Endodermal cell (in vitro differentiated cells): ENCODE results near the gene PPM1G. TPM values are rescaled to one million over a fixed set of nuclear protein-coding genes. Genes with fewer than 3 reads are reported as not detected.
A peak's percentile ranks its signal among the peaks of the same experiment; 100 is the strongest.

Source experiments
- DNase-seq: peaks from one replicate; pipeline ENCODE4 v3.0.0-alpha.2; 2017
- H3K27ac ChIP-seq: 2 replicates; pipeline ENCODE4 v1.5.1; 2013; ENCODE audit warnings: mild to moderate bottlenecking, low read depth, low read length, moderate library complexity
- H3K27me3 ChIP-seq: 2 replicates; pipeline ENCODE4 v1.6.1; 2013; ENCODE audit warnings: mild to moderate bottlenecking, low read length, moderate library complexity; ENCODE audit not compliant: insufficient read depth, control insufficient read depth, poor library complexity, severe bottlenecking
- H3K36me3 ChIP-seq: 2 replicates; pipeline ENCODE4 v1.7.0; 2013; ENCODE audit warnings: mild to moderate bottlenecking, low read length, moderate library complexity; ENCODE audit not compliant: control insufficient read depth, insufficient read depth
- H3K4me1 ChIP-seq: one replicate; pipeline ENCODE4 v1.7.0; 2013; ENCODE audit warnings: low read length; ENCODE audit not compliant: control insufficient read depth, insufficient read depth
- H3K4me3 ChIP-seq: 2 replicates; pipeline ENCODE4 v1.5.1; 2013; ENCODE audit warnings: mild to moderate bottlenecking, low read length, moderate library complexity
- H3K9ac ChIP-seq: 2 replicates; pipeline ENCODE4 v1.6.1; 2013; ENCODE audit warnings: mild to moderate bottlenecking, low read length, moderate library complexity; ENCODE audit not compliant: poor library complexity, severe bottlenecking; ENCODE audit errors: extremely low read depth
- H3K9me3 ChIP-seq: 2 replicates; pipeline ENCODE4 v1.6.1; 2013; ENCODE audit warnings: mild to moderate bottlenecking, low read length, moderate library complexity; ENCODE audit not compliant: control insufficient read depth
- H3K27ac Mint-ChIP-seq: 2 replicates; pipeline ENCODE4 v1.8.0; 2020; ENCODE audit warnings: mixed read lengths
- H3K27me3 Mint-ChIP-seq: 2 replicates; pipeline ENCODE4 v1.8.0; 2021; ENCODE audit warnings: mild to moderate bottlenecking, mixed read lengths; ENCODE audit not compliant: insufficient read depth
- H3K36me3 Mint-ChIP-seq: 2 replicates; pipeline ENCODE4 v1.8.0; 2020; ENCODE audit warnings: low read depth, mixed read lengths
- H3K4me1 Mint-ChIP-seq: 2 replicates; pipeline ENCODE4 v1.8.0; 2020; ENCODE audit warnings: mixed read lengths
- H3K4me3 Mint-ChIP-seq: 2 replicates; pipeline ENCODE4 v1.8.0; 2020; ENCODE audit warnings: mild to moderate bottlenecking, moderate library complexity, mixed read lengths
- H3K9me3 Mint-ChIP-seq: 2 replicates; pipeline ENCODE4 v1.8.0; 2020; ENCODE audit warnings: mild to moderate bottlenecking, mixed read lengths
- WGBS, 2 experiments: methylation state at CpG; one replicate each; pipeline versions ENCODE4 v1.1.5 to v1.1.7; 2013; ENCODE audit warnings: missing lambda C conversion rate in 2 of 2, mixed read lengths in 1 of 2; ENCODE audit not compliant: insufficient coverage in 1 of 2, insufficient read length in 1 of 2; 5-methylcytosine and 5-hydroxymethylcytosine counted together
- total RNA-seq, 2 donors: library from RNA; stranded (reverse); fragmentation: NEBNext Ultra II Directional in 1 of 2; extraction: Animal tissue kit (Norgen Biotek cat#: 25700) in 1 of 2; gene quantifications; 2 replicates in 1 of 2; 3 replicates in 1 of 2; pipeline ENCODE4 v1.2.1, GENCODE V29; 2021
- TF ChIP-seq, protein P1 (sequence below): fragments of 200-600 bp; sonication (generic); conservative IDR thresholded peaks from 2 replicates; pipeline ENCODE4 v1.5.0; 2021; ENCODE audit warnings: antibody characterized with exemption, mild to moderate bottlenecking

The PPM1G gene
- total RNA-seq, 2 donors from 2014 or later = 124 to 125 TPM

DNA sequence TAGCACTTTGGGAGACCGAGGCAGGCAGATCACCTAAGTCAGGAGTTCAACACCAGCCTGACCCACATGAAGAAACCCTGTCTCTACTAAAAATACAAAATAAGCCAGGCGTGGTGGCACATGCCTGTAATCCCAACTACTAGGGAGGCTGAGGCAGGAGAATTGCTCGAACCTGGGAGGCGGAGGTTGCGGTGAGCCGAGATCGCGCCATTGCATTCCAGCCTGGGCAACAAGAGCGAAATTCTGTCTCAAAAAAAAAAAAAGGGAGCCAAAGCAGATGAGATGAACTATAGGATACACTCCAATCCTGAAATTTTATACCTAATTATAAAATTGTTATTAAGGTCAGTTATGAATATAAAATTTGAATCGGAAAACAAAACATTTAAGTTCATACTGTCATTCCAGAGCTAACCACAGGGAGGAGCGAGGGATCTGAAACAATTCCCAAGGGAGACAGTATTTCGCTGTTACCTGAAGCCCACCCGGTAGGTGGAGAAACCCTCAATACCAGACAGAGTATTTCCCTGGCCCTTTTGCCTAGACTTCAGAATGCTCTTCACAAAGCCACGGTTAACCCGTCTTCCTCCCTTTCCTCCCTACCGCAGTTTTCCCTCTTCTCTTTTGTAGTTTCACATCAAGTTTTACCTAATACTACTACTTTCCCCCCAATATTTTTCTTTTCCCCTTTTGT lies 1.4 kb downstream of the PPM1G start:
- H3K36me3 ChIP-seq = peaks cover 21% of the 10 kb centered on the region
- no peaks in the 10 kb centered on the region for H3K4me1 ChIP-seq
- peaks cover 12% of the 10 kb centered on the region for H3K4me1 Mint-ChIP-seq
- H3K9me3 Mint-ChIP-seq = peaks cover 7% of the 10 kb centered on the region
- peak overlapping the region; percentile 80 for H3K9ac ChIP-seq
- H3K4me3 Mint-ChIP-seq = peak overlapping the region; percentile 78
- peaks cover 26% of the 10 kb centered on the region for H3K36me3 Mint-ChIP-seq
- 44 to 53% methylated on average over 10 to 15 of the region's 16 CpGs for WGBS, 2 experiments
- DNase-seq = peak; percentile 80
- H3K4me3 ChIP-seq = peak overlapping the region; percentile 94
- peaks cover under 1% of the 10 kb centered on the region for H3K27me3 Mint-ChIP-seq
- peaks cover 9% of the 10 kb centered on the region for H3K27me3 ChIP-seq
- peak overlapping the region; percentile 83 for H3K27ac Mint-ChIP-seq
- no peaks in the 10 kb centered on the region for H3K9me3 ChIP-seq
- no peak overlapping the region for H3K27ac ChIP-seq
- TF ChIP-seq, protein P1, sequence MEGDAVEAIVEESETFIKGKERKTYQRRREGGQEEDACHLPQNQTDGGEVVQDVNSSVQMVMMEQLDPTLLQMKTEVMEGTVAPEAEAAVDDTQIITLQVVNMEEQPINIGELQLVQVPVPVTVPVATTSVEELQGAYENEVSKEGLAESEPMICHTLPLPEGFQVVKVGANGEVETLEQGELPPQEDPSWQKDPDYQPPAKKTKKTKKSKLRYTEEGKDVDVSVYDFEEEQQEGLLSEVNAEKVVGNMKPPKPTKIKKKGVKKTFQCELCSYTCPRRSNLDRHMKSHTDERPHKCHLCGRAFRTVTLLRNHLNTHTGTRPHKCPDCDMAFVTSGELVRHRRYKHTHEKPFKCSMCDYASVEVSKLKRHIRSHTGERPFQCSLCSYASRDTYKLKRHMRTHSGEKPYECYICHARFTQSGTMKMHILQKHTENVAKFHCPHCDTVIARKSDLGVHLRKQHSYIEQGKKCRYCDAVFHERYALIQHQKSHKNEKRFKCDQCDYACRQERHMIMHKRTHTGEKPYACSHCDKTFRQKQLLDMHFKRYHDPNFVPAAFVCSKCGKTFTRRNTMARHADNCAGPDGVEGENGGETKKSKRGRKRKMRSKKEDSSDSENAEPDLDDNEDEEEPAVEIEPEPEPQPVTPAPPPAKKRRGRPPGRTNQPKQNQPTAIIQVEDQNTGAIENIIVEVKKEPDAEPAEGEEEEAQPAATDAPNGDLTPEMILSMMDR = peak; percentile 83

DNA sequence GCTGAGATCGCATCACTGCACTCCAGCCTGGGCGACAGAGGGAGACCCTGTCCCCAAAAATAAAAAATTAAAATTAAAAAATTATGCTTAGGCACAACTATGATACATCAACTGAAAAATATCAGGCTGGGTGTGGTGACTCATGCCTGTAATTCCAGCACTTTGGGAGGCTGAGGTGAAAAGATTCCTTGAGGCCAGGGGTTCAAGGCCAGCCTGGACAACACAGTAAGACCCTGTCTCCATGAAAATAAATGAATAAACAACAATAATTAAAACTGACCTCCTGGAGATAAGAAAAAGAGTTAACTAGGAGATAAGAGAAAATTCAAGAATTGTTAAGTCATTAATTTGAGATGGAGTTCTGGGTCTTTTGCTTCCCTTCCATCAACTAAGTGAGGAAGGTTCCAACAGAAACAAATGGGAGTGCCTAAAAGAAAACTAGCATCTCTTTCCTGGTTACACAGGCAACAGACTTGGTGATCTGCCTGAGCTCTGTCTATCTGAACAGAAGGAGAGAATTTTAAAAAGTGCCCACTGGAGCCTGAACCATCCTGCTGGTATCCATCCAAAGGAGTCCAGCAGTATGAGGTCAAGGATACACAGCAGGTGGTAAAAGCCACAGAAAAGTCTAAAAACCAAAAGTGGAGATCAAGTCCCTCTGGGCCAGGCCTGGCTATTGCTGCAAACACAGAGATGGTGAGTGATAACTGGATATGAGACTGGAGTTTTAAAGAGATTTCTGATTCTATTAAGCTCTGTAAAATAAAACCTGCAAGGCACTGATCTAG lies 8.8 kb downstream of the PPM1G start:
- H3K9ac ChIP-seq = no peak overlapping the region
- TF ChIP-seq, protein P1 = no peak
- H3K4me3 ChIP-seq = no peak overlapping the region
- H3K36me3 Mint-ChIP-seq = peaks cover 25% of the 10 kb centered on the region
- WGBS, 2 experiments = 92 to 94% methylated on average over 2 of the region's 2 CpGs
- no peaks in the 10 kb centered on the region for H3K4me1 ChIP-seq
- H3K27me3 Mint-ChIP-seq = no peaks in the 10 kb centered on the region
- H3K4me3 Mint-ChIP-seq = no peak overlapping the region
- peaks cover 41% of the 10 kb centered on the region for H3K36me3 ChIP-seq
- H3K4me1 Mint-ChIP-seq = peaks cover 3% of the 10 kb centered on the region
- H3K27ac Mint-ChIP-seq = no peak overlapping the region
- H3K27ac ChIP-seq = no peak overlapping the region
- no peaks in the 10 kb centered on the region for H3K27me3 ChIP-seq
- no peaks in the 10 kb centered on the region for H3K9me3 Mint-ChIP-seq
- no peak for DNase-seq
- H3K9me3 ChIP-seq = no peaks in the 10 kb centered on the region

DNA sequence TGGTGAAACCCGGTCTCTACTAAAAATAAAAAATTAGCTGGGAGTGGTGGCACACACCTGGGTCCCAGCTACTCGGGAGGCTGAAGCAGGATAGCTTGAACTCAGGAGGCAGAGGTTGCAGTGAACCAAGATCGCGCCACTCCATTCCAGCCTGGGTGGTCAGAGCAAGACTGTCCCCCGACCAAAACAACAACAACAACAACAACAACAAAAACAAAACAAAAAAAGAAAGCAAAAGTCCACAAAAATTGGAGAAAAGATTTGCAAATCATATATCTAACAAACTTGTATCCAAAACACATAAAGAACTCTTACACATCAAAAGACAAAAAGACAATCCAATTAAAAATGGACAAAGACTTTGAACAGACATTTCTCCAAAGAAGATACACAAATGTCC lies 10.4 kb downstream of the PPM1G start:
- no peaks in the 10 kb centered on the region for H3K9me3 ChIP-seq
- Mint-ChIP-seq H3K36me3 (peaks cover 20% of the 10 kb centered on the region), H3K9me3 (no peaks in the 10 kb centered on the region), H3K4me3 (no peak overlapping the region), H3K27me3 (no peaks in the 10 kb centered on the region), H3K27ac (peak overlapping the region; percentile 58), H3K4me1 (peaks cover 3% of the 10 kb centered on the region)
- TF ChIP-seq, protein P1 = no peak
- peaks cover 35% of the 10 kb centered on the region for H3K36me3 ChIP-seq
- 90 to 96% methylated on average over 2 to 5 of the region's 5 CpGs for WGBS, 2 experiments
- H3K9ac ChIP-seq = no peak overlapping the region
- no peaks in the 10 kb centered on the region for H3K27me3 ChIP-seq
- no peak overlapping the region for H3K4me3 ChIP-seq
- H3K4me1 ChIP-seq = no peaks in the 10 kb centered on the region
- DNase-seq = no peak
- no peak overlapping the region for H3K27ac ChIP-seq
